ENCODE data around the gene TGIF2LX. TPM values are rescaled to one million over a fixed set of nuclear protein-coding genes. Genes with fewer than 3 reads are reported as not detected.

TGIF2LX gene
- total RNA-seq = not detected

DNA sequence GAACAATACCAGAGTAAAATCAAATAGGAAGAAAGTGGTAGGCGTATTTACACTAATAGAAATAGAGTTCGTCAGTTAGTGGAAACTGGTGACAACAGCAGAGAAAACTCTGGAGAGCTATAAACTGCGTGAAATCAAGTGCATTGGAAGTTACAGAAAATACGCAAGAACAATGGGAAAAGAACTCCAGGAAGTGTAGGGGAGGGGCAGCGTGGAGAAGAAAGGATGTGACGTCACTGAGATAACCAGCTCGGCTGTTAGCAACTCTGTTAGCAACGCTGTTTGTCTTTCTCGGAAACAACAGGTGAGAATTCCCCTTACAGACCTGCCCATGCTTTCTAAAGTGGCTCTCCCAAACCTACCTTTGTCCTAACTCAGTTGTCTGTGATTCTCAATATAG, at the start of gene TGIF2LX:
Gene TGIF2LX (plus strand): TSS at position 244 of the 400 bp plus-strand sequence. CDS start 178 bp downstream, outside the sequence.

Data from camera-type eye (tissue), 1 donor.